ENCODE data around the gene HAL. TPM values are rescaled to one million over a fixed set of nuclear protein-coding genes. Genes with fewer than 3 reads are reported as not detected.

HAL gene
- polyA plus RNA-seq, 1 donor = 3.6 TPM

GRCh38 chr12:96034621-96035282 is 38.6 kb upstream of the HAL start:
- H3K9me3 ChIP-seq (ENCODE audit: control insufficient read depth, low read depth, low read length) = no peaks in the 10 kb centered on the region
- H3K36me3 ChIP-seq (ENCODE audit: control insufficient read depth, insufficient read depth, low read length) = no peaks in the 10 kb centered on the region
- peak overlapping the region; percentile 86 for H3K4me3 ChIP-seq (ENCODE audit: low read length)
- peaks cover 8% of the 10 kb centered on the region for H3K4me1 ChIP-seq (ENCODE audit: control insufficient read depth, insufficient read depth, low read length)
- no CpG with 5 or more reads among the region's 25 CpGs for WGBS (ENCODE audit: insufficient coverage, low lambda C conversion rate)
- peak overlapping the region; percentile 87 for H3K27ac ChIP-seq (ENCODE audit: low read length)
- H3K27me3 ChIP-seq (ENCODE audit: control insufficient read depth, insufficient read depth, low read length) = no peaks in the 10 kb centered on the region
- peak; percentile 19 to 60 for DNase-seq

GRCh38 chr12:96033549-96034389 is 37.6 kb upstream of the HAL start:
- Histone ChIP-seq H3K36me3 (ENCODE audit: control insufficient read depth, insufficient read depth, low read length) (no peaks in the 10 kb centered on the region), H3K27ac (ENCODE audit: low read length) (peak overlapping the region; percentile 87), H3K4me3 (ENCODE audit: low read length) (peak overlapping the region; percentile 86), H3K4me1 (ENCODE audit: control insufficient read depth, insufficient read depth, low read length) (peaks cover 8% of the 10 kb centered on the region), H3K27me3 (ENCODE audit: control insufficient read depth, insufficient read depth, low read length) (no peaks in the 10 kb centered on the region), H3K9me3 (ENCODE audit: control insufficient read depth, low read depth, low read length) (no peaks in the 10 kb centered on the region)
- 55% methylated on average over 2 of the region's 7 CpGs for WGBS (ENCODE audit: insufficient coverage, low lambda C conversion rate)
- peak; percentile 72 to 89 for DNase-seq

GRCh38 chr12:96029826-96030225 is 33.7 kb upstream of the HAL start:
- no peak overlapping the region for H3K27ac ChIP-seq (ENCODE audit: low read length)
- 100% methylated on average over 1 of the region's 2 CpGs for WGBS (ENCODE audit: insufficient coverage, low lambda C conversion rate)

GRCh38 chr12:96028538-96028937 is 32.4 kb upstream of the HAL start:
- no peak for DNase-seq
- Histone ChIP-seq H3K27me3 (ENCODE audit: control insufficient read depth, insufficient read depth, low read length) (no peaks in the 10 kb centered on the region), H3K27ac (ENCODE audit: low read length) (no peak overlapping the region), H3K9me3 (ENCODE audit: control insufficient read depth, low read depth, low read length) (no peaks in the 10 kb centered on the region), H3K36me3 (ENCODE audit: control insufficient read depth, insufficient read depth, low read length) (peaks cover 25% of the 10 kb centered on the region), H3K4me3 (ENCODE audit: low read length) (no peak overlapping the region), H3K4me1 (ENCODE audit: control insufficient read depth, insufficient read depth, low read length) (peaks cover 5% of the 10 kb centered on the region)
- 100% methylated on average over 1 of the region's 1 CpG for WGBS (ENCODE audit: insufficient coverage, low lambda C conversion rate)

More at GRCh38 chr12:96029826-96030225, 33.7 kb upstream of the HAL start:
- Histone ChIP-seq H3K36me3 (ENCODE audit: control insufficient read depth, insufficient read depth, low read length) (peaks cover 18% of the 10 kb centered on the region), H3K4me1 (ENCODE audit: control insufficient read depth, insufficient read depth, low read length) (peaks cover 5% of the 10 kb centered on the region), H3K27me3 (ENCODE audit: control insufficient read depth, insufficient read depth, low read length) (no peaks in the 10 kb centered on the region), H3K9me3 (ENCODE audit: control insufficient read depth, low read depth, low read length) (no peaks in the 10 kb centered on the region), H3K4me3 (ENCODE audit: low read length) (no peak overlapping the region)
- no peak for DNase-seq

GRCh38 chr12:96026331-96026730 is 30.2 kb upstream of the HAL start:
- no peaks in the 10 kb centered on the region for H3K27me3 ChIP-seq (ENCODE audit: control insufficient read depth, insufficient read depth, low read length)
- H3K36me3 ChIP-seq (ENCODE audit: control insufficient read depth, insufficient read depth, low read length) = peaks cover 42% of the 10 kb centered on the region
- DNase-seq = no peak
- H3K9me3 ChIP-seq (ENCODE audit: control insufficient read depth, low read depth, low read length) = no peaks in the 10 kb centered on the region
- no peak overlapping the region for H3K27ac ChIP-seq (ENCODE audit: low read length)
- no CpG with 5 or more reads among the region's 1 CpG for WGBS (ENCODE audit: insufficient coverage, low lambda C conversion rate)
- no peaks in the 10 kb centered on the region for H3K4me1 ChIP-seq (ENCODE audit: control insufficient read depth, insufficient read depth, low read length)
- H3K4me3 ChIP-seq (ENCODE audit: low read length) = no peak overlapping the region

- no peaks in the 10 kb centered on the region for H3K4me1 ChIP-seq (ENCODE audit: control insufficient read depth, insufficient read depth, low read length)
- H3K27me3 ChIP-seq (ENCODE audit: control insufficient read depth, insufficient read depth, low read length) = no peaks in the 10 kb centered on the region
- no peaks in the 10 kb centered on the region for H3K9me3 ChIP-seq (ENCODE audit: control insufficient read depth, low read depth, low read length)
- H3K4me3 ChIP-seq (ENCODE audit: low read length) = no peak overlapping the region
- H3K36me3 ChIP-seq (ENCODE audit: control insufficient read depth, insufficient read depth, low read length) = peaks cover 46% of the 10 kb centered on the region
- H3K27ac ChIP-seq (ENCODE audit: low read length) = no peak overlapping the region
- no peak for DNase-seq
- WGBS (ENCODE audit: insufficient coverage, low lambda C conversion rate) = no CpG with 5 or more reads among the region's 4 CpGs
These were observed 29.4 kb upstream of the HAL start for GRCh38 chr12:96025518-96025917.

GRCh38 chr12:96020314-96021003 is 24.3 kb upstream of the HAL start:
- Histone ChIP-seq H3K9me3 (ENCODE audit: control insufficient read depth, low read depth, low read length) (no peaks in the 10 kb centered on the region), H3K27me3 (ENCODE audit: control insufficient read depth, insufficient read depth, low read length) (no peaks in the 10 kb centered on the region), H3K36me3 (ENCODE audit: control insufficient read depth, insufficient read depth, low read length) (peaks cover 61% of the 10 kb centered on the region), H3K4me3 (ENCODE audit: low read length) (no peak overlapping the region), H3K27ac (ENCODE audit: low read length) (no peak overlapping the region), H3K4me1 (ENCODE audit: control insufficient read depth, insufficient read depth, low read length) (no peaks in the 10 kb centered on the region)
- DNase-seq = no peak
- 83% methylated on average over 2 of the region's 3 CpGs for WGBS (ENCODE audit: insufficient coverage, low lambda C conversion rate)

GRCh38 chr12:96015672-96016071 is 19.5 kb upstream of the HAL start:
- no peaks in the 10 kb centered on the region for H3K4me1 ChIP-seq (ENCODE audit: control insufficient read depth, insufficient read depth, low read length)
- H3K36me3 ChIP-seq (ENCODE audit: control insufficient read depth, insufficient read depth, low read length) = peaks cover 62% of the 10 kb centered on the region
- no peak for DNase-seq
- H3K4me3 ChIP-seq (ENCODE audit: low read length) = no peak overlapping the region
- 57% methylated on average over 1 of the region's 5 CpGs for WGBS (ENCODE audit: insufficient coverage, low lambda C conversion rate)
- H3K9me3 ChIP-seq (ENCODE audit: control insufficient read depth, low read depth, low read length) = no peaks in the 10 kb centered on the region
- no peak overlapping the region for H3K27ac ChIP-seq (ENCODE audit: low read length)
- H3K27me3 ChIP-seq (ENCODE audit: control insufficient read depth, insufficient read depth, low read length) = no peaks in the 10 kb centered on the region

- no peaks in the 10 kb centered on the region for H3K27me3 ChIP-seq (ENCODE audit: control insufficient read depth, insufficient read depth, low read length)
- no peak overlapping the region for H3K4me3 ChIP-seq (ENCODE audit: low read length)
- H3K4me1 ChIP-seq (ENCODE audit: control insufficient read depth, insufficient read depth, low read length) = no peaks in the 10 kb centered on the region
- H3K9me3 ChIP-seq (ENCODE audit: control insufficient read depth, low read depth, low read length) = no peaks in the 10 kb centered on the region
- peaks cover 64% of the 10 kb centered on the region for H3K36me3 ChIP-seq (ENCODE audit: control insufficient read depth, insufficient read depth, low read length)
- H3K27ac ChIP-seq (ENCODE audit: low read length) = no peak overlapping the region
- DNase-seq = no peak
- 100% methylated on average over 1 of the region's 3 CpGs for WGBS (ENCODE audit: insufficient coverage, low lambda C conversion rate)
These were observed 18.9 kb upstream of the HAL start for GRCh38 chr12:96014943-96015599.

GRCh38 chr12:96007729-96008128 is 11.6 kb upstream of the HAL start:
- peaks cover 66% of the 10 kb centered on the region for H3K36me3 ChIP-seq (ENCODE audit: control insufficient read depth, insufficient read depth, low read length)

More at GRCh38 chr12:96007729-96008128, 11.6 kb upstream of the HAL start:
- H3K9me3 ChIP-seq (ENCODE audit: control insufficient read depth, low read depth, low read length) = no peaks in the 10 kb centered on the region
- no peak overlapping the region for H3K4me3 ChIP-seq (ENCODE audit: low read length)
- 33% methylated on average over 1 of the region's 1 CpG for WGBS (ENCODE audit: insufficient coverage, low lambda C conversion rate)
- no peak overlapping the region for H3K27ac ChIP-seq (ENCODE audit: low read length)
- DNase-seq = no peak
- no peaks in the 10 kb centered on the region for H3K27me3 ChIP-seq (ENCODE audit: control insufficient read depth, insufficient read depth, low read length)
- H3K4me1 ChIP-seq (ENCODE audit: control insufficient read depth, insufficient read depth, low read length) = no peaks in the 10 kb centered on the region
